Erythroblast (primary cell): ENCODE results near the gene PDGFD.

ENCODE experiments used
- GATA1 ChIP-seq: IDR thresholded peaks from 2 replicates; pipeline ENCODE4 v1.6.1; 2011; ENCODE audit warnings: low read depth, mild to moderate bottlenecking, control low read depth, low read length, moderate library complexity
- POLR2A ChIP-seq: IDR thresholded peaks from 2 replicates; pipeline ENCODE4 v1.6.1; 2011; ENCODE audit warnings: mild to moderate bottlenecking, low read length

DNA sequence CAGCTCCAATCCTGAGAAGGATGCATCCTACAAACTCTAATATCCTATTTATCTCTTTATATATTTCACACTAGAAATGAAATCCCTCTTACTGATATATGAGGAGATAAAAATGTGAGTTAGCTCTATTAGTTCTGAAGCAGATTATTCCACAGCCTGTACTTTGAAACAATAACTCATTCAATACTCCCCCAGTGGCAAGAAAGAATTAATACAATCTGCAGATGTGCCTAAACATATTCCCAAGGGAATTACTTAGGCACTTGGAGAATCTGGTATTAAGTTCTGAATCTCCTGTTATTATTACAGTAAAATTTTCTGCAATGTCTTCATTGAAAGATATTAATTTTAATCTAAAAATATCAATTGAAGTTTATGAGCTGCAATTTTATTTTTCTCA lies 68.2 kb downstream of the PDGFD start:
- TF ChIP-seq POLR2A (no peak), GATA1 (no peak)
